Mesothelial cell of epicardium (in vitro differentiated cells): ENCODE measurements around the gene DHRS7B. TPM values are rescaled to one million over a fixed set of nuclear protein-coding genes. Genes with fewer than 3 reads are reported as not detected.
"Not testable (repeated sequence)": the region's sequence is repeated elsewhere in the genome, so short reads cannot be mapped to it uniquely, and the experiment has no call there.

Source experiments
- DNase-seq, 2 experiments: peaks; one replicate each; pipeline ENCODE4 v3.0.0; 2021; ENCODE audit warnings: low spot score in 2 of 2; ENCODE audit not compliant: unreplicated experiment in 2 of 2
- H3K27ac Mint-ChIP-seq: 2 replicates; pipeline ENCODE4 v1.8.0; 2021; ENCODE audit warnings: mixed read lengths
- H3K27me3 Mint-ChIP-seq: 2 replicates; pipeline ENCODE4 v1.8.0; 2021; ENCODE audit warnings: low read depth, mixed read lengths
- H3K36me3 Mint-ChIP-seq: 2 replicates; pipeline ENCODE4 v1.8.0; 2021; ENCODE audit warnings: mixed read lengths
- H3K4me1 Mint-ChIP-seq: 2 replicates; pipeline ENCODE4 v1.8.0; 2021; ENCODE audit warnings: mixed read lengths
- H3K4me3 Mint-ChIP-seq: 2 replicates; pipeline ENCODE4 v1.8.0; 2021; ENCODE audit warnings: mild to moderate bottlenecking, moderate library complexity, mixed read lengths
- H3K9me3 Mint-ChIP-seq: 2 replicates; pipeline ENCODE4 v1.8.0; 2021; ENCODE audit warnings: mixed read lengths
- total RNA-seq: library from RNA; stranded (reverse); gene quantifications from 3 replicates; pipeline ENCODE4 v1.2.1, GENCODE V29; 2021
- TF ChIP-seq, protein P1 (sequence below): fragments of 200-600 bp; sonication (generic); IDR thresholded peaks from one replicate; pipeline ENCODE4 v1.5.0; 2021; ENCODE audit warnings: antibody characterized with exemption; ENCODE audit not compliant: unreplicated experiment

Gene DHRS7B
- total RNA-seq, 1 donor from 2014 or later = 19.8 TPM

DNA sequence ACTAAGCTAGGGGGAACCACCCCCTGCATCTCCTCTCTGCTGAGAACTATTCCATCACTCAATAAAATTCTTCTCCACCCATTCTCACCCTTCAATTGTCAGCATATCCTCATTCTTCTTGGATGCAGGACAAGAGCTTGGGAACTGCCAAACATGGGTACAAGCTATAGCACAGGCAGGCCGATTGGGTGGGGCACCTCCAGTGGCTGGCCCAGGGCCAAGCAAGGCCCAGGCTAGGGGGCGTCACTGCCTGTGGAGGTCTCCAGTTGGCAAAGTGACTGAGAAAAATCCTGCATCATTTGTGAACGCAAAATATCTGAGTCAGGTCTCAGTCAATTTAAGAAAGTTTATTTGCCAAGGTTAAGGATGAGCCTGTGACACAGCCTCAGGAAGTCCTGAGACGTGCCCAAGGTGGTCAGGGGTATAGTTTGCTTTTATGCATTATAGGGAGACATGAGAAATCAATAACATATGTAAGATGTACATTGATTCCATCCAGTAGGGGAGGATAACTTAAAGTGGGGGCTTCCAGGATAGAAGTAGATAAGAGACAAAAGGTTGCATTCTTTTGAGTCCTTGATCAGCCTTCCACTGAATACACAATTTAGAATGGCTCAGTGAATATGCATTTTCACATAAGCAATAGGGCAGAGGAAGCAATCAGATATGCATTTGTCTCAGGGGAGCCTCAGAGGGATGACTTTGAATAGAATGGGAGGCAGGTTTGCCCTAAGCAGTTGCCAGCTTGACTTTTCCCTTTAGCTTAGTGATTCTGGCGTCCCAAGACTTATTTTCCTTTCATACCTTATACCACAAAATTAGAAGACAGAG is 21.5 kb upstream of the DHRS7B start:
- H3K4me1 Mint-ChIP-seq = no peaks in the 10 kb centered on the region
- DNase-seq = no peak
- H3K9me3 Mint-ChIP-seq = no peaks in the 10 kb centered on the region
- H3K27me3 Mint-ChIP-seq = peaks cover 3% of the 10 kb centered on the region
- no peaks in the 10 kb centered on the region for H3K36me3 Mint-ChIP-seq
- no peak overlapping the region for H3K4me3 Mint-ChIP-seq
- TF ChIP-seq, protein P1, sequence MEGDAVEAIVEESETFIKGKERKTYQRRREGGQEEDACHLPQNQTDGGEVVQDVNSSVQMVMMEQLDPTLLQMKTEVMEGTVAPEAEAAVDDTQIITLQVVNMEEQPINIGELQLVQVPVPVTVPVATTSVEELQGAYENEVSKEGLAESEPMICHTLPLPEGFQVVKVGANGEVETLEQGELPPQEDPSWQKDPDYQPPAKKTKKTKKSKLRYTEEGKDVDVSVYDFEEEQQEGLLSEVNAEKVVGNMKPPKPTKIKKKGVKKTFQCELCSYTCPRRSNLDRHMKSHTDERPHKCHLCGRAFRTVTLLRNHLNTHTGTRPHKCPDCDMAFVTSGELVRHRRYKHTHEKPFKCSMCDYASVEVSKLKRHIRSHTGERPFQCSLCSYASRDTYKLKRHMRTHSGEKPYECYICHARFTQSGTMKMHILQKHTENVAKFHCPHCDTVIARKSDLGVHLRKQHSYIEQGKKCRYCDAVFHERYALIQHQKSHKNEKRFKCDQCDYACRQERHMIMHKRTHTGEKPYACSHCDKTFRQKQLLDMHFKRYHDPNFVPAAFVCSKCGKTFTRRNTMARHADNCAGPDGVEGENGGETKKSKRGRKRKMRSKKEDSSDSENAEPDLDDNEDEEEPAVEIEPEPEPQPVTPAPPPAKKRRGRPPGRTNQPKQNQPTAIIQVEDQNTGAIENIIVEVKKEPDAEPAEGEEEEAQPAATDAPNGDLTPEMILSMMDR = no peak
- H3K27ac Mint-ChIP-seq = no peak overlapping the region

DNA sequence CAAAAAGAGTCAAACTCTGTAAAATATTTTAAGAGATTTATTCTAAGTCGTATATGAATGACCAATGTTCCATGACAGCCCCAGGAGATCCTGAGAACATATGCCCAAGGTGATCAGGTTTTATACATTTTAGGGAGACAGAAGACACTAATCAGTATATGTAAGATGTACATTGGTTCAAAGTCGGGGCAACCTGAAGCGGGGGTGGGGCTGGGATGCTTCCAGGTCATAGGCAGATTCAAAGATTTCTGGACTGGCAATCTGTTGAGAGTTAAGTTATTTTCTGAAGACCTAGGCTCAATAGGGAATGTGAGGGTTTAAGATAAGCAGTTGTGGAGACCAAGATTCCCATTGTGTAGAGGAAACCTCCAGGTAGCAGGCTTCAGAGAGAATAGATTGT is 20.4 kb upstream of the DHRS7B start:
- DNase-seq = no peak
- no peak overlapping the region for H3K4me3 Mint-ChIP-seq
- no peaks in the 10 kb centered on the region for H3K36me3 Mint-ChIP-seq
- H3K27me3 Mint-ChIP-seq = peaks cover 3% of the 10 kb centered on the region
- no peaks in the 10 kb centered on the region for H3K4me1 Mint-ChIP-seq
- H3K9me3 Mint-ChIP-seq = no peaks in the 10 kb centered on the region
- TF ChIP-seq, protein P1 = no peak
- no peak overlapping the region for H3K27ac Mint-ChIP-seq

DNA sequence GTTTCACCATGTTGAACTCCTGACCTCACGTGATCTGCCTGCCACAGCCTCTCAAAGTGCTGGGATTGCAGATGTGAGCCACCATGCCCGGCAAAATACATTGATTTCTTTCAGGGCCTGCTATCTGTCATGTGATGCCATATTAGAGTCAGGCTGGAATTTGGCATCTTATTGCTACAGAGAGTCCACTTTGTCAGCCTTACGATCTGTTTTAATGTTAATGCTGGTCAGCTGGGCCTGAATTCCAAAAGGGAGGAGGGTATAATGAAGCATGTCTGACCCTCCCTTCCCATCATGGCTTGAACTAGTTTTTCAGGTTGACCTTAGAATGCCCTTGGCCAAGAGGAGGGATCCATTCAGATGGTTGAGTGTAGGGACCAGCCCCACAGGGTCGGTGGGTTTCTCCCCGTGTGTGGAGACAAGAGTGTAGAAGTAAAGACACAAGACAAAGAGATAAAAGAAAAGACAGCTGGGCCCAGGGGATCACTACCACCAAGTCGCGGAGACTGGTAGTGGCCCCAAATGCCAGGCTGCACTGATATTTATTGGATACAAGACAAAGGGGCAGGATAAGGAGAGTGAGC is 19.6 kb upstream of the DHRS7B start:
- not testable (repeated sequence) for H3K27me3 Mint-ChIP-seq, H3K27ac Mint-ChIP-seq, H3K9me3 Mint-ChIP-seq, H3K36me3 Mint-ChIP-seq, H3K4me1 Mint-ChIP-seq, DNase-seq, H3K4me3 Mint-ChIP-seq

DNA sequence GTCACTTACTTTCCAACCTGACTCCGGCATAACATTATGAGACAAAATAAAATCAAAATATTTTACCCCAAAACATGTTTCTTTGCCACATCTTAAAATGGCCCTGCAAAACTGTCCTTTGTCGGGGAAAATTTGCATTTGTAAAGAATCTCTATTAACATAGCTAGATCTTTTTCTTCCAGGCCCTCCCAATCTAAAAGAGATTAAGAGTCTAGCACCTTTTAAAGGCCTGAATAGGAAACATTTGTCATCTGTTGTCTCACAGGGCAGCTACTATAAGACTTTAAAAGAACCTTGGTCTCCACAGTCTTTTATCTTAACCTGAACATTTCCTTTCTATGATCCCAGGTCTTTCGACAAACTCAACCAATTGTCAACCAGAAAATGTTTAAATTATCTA is 18.1 kb upstream of the DHRS7B start:
- Mint-ChIP-seq H3K4me1 (no peaks in the 10 kb centered on the region), H3K36me3 (no peaks in the 10 kb centered on the region), H3K27me3 (peaks cover 3% of the 10 kb centered on the region), H3K27ac (no peak overlapping the region), H3K4me3 (no peak overlapping the region), H3K9me3 (no peaks in the 10 kb centered on the region)
- no peak for DNase-seq
- TF ChIP-seq, protein P1 = no peak

DNA sequence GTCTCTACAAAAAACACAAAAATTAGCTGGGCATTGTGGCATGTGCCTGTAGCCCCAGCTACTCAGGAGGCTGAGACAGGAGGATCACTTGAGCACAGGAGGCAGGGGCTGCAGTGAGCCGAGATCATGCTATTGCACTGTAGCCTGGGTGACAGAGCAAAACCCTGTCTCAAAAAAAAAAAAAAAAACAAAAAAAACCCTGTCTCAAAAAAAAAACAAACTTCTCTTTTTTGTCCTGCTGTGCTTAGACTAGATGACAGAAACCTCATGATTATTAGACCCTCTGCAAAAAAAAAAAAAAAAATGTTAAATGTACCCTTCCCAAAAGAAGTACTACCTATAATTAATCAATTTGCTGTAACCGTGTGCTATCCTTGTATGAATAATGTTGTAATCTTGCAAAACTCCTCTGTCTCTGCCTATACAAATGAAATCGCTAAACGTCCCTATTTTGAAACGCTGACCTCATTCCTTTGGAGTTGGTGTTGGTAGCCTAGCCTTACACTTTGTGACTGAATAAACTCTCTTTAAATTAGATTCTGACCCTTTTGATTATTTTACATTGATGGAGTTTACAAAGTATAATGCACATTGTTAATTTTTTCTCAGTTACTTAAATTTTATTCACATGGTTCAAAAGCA is 13.6 kb upstream of the DHRS7B start:
- no peak for DNase-seq
- Mint-ChIP-seq H3K36me3 (no peaks in the 10 kb centered on the region), H3K27me3 (peaks cover 19% of the 10 kb centered on the region), H3K9me3 (no peaks in the 10 kb centered on the region), H3K27ac (no peak overlapping the region), H3K4me1 (no peaks in the 10 kb centered on the region), H3K4me3 (no peak overlapping the region)
- TF ChIP-seq, protein P1 = no peak

DNA sequence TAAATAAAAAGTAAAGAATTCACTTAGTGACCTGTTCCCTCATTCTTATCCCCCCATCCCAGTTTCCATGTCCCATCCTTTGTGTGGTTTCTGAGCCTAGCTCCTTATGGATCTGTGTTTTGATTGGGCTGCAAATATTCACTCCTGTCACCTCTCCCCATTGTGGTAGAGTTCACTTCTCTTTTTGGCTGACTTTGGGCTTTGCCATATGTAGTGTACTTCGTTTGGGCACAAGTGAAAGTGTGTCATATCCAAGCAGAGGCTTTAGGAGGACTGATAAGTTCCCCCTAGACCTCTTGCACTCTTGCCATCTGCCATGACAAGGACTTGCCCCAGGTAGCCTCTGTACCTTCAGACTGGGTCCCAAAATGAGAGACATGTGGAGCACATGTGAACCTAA is 13.0 kb upstream of the DHRS7B start:
- H3K27me3 Mint-ChIP-seq = peaks cover 19% of the 10 kb centered on the region
- H3K4me3 Mint-ChIP-seq = no peak overlapping the region
- TF ChIP-seq, protein P1 = no peak
- no peak overlapping the region for H3K27ac Mint-ChIP-seq
- no peaks in the 10 kb centered on the region for H3K9me3 Mint-ChIP-seq
- no peak for DNase-seq
- no peaks in the 10 kb centered on the region for H3K36me3 Mint-ChIP-seq
- no peaks in the 10 kb centered on the region for H3K4me1 Mint-ChIP-seq

DNA sequence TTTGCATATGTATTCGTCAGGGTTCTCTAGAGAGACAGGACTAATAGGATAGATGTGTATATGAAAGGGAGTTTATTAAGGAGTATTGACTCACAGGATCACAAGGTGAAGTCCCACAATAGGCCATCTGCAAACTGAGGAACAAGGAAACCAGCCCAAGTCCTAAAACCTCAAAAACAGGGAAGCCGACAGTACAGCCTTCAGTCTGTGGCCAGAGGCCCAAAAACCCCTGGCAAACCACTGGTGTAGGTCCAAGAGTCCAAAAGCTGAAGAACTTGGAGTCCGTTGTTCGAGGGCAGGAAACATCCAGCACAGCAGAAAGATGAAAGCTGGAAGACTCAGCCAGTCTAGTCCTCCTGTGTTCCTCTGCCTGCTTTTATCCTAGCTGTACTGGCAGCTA is 12.0 kb upstream of the DHRS7B start:
- not testable (repeated sequence) for H3K27ac Mint-ChIP-seq, DNase-seq, H3K4me3 Mint-ChIP-seq, H3K36me3 Mint-ChIP-seq, H3K4me1 Mint-ChIP-seq, H3K9me3 Mint-ChIP-seq
- peaks cover 21% of the 10 kb centered on the region for H3K27me3 Mint-ChIP-seq
